Natural killer cell treated with Interleukin-12 subunit alpha and Interleukin-12 subunit beta and Interleukin-15 and Interleukin-18, amount 100 ng/mL, for 72 hours (primary cell): Measurements from ENCODE around the gene CLDN6. TPM values are rescaled to one million over a fixed set of nuclear protein-coding genes. Genes with fewer than 3 reads are reported as not detected.

ENCODE experiments used
- ATAC-seq, 2 donors: fragments of 150-1000 bp; cut with Tn5 transposase in 1 of 2; sonication (Bioruptor Pico), chemical (Tn5 transposase) in 1 of 2; 2 replicates each; pipeline ENCODE4 v1.10.0; 2021
- DNase-seq: peaks from one replicate; pipeline ENCODE4 v3.0.0; 2022; ENCODE audit warnings: low spot score
- H3K27ac Mint-ChIP-seq, 2 donors: 1 replicate in 1 of 2; 2 replicates in 1 of 2; pipeline ENCODE4 v1.8.0; 2022; ENCODE audit warnings: mixed read lengths in 2 of 2, mild to moderate bottlenecking in 1 of 2, moderate library complexity in 1 of 2
- H3K27me3 Mint-ChIP-seq, 2 donors: 1 replicate in 1 of 2; 2 replicates in 1 of 2; pipeline ENCODE4 v1.8.0; 2022; ENCODE audit warnings: mixed read lengths in 2 of 2
- H3K36me3 Mint-ChIP-seq: one replicate; pipeline ENCODE4 v1.8.0; 2022; ENCODE audit warnings: mixed read lengths
- H3K4me1 Mint-ChIP-seq, 2 donors: 1 replicate in 1 of 2; 2 replicates in 1 of 2; pipeline ENCODE4 v1.8.0; 2022; ENCODE audit warnings: low read depth in 2 of 2, mixed read lengths in 2 of 2, mild to moderate bottlenecking in 1 of 2
- H3K4me3 Mint-ChIP-seq: one replicate; pipeline ENCODE4 v1.8.0; 2022; ENCODE audit warnings: mixed read lengths
- H3K9me3 Mint-ChIP-seq: 2 replicates; pipeline ENCODE4 v1.8.0; 2022; ENCODE audit warnings: mixed read lengths
- total RNA-seq, 2 donors: library from RNA; stranded (reverse); gene quantifications; one replicate each; pipeline ENCODE4 v1.2.3, GENCODE V29; 2022

CLDN6 gene
- total RNA-seq, 2 donors from 2014 or later = not detected

GRCh38 chr16:2988590-2989099, 29.3 kb downstream of the CLDN6 start:
- DNase-seq = no peak
- H3K27ac Mint-ChIP-seq = no peak overlapping the region
- no peak overlapping the region for H3K4me3 Mint-ChIP-seq
- H3K27me3 Mint-ChIP-seq = no peaks in the 10 kb centered on the region
- peaks cover 3 to 4% of the 10 kb centered on the region in 2 donors for H3K4me1 Mint-ChIP-seq
- no peaks in the 10 kb centered on the region for H3K36me3 Mint-ChIP-seq
- H3K9me3 Mint-ChIP-seq = no peaks in the 10 kb centered on the region
- ATAC-seq = no peak

GRCh38 chr16:2987833-2988232, 30.1 kb downstream of the CLDN6 start:
- no peaks in the 10 kb centered on the region for H3K27me3 Mint-ChIP-seq
- peaks cover 4% of the 10 kb centered on the region in 2 donors for H3K4me1 Mint-ChIP-seq
- no peaks in the 10 kb centered on the region for H3K36me3 Mint-ChIP-seq

GRCh38 chr16:2987286-2987685, 30.7 kb downstream of the CLDN6 start:
- H3K27me3 Mint-ChIP-seq = no peaks in the 10 kb centered on the region
- ATAC-seq (no peak), DNase-seq (no peak)
- no peaks in the 10 kb centered on the region for H3K9me3 Mint-ChIP-seq
- no peak overlapping the region for H3K4me3 Mint-ChIP-seq
- no peaks in the 10 kb centered on the region for H3K36me3 Mint-ChIP-seq
- H3K4me1 Mint-ChIP-seq = peaks cover 4 to 8% of the 10 kb centered on the region in 2 donors
- H3K27ac Mint-ChIP-seq = no peak overlapping the region

More at GRCh38 chr16:2987833-2988232, 30.1 kb downstream of the CLDN6 start:
- no peak overlapping the region for H3K4me3 Mint-ChIP-seq
- H3K27ac Mint-ChIP-seq = no peak overlapping the region
- H3K9me3 Mint-ChIP-seq = no peaks in the 10 kb centered on the region
- no peak for DNase-seq
- ATAC-seq = no peak

- H3K36me3 Mint-ChIP-seq = no peaks in the 10 kb centered on the region
- H3K9me3 Mint-ChIP-seq = no peaks in the 10 kb centered on the region
- no peaks in the 10 kb centered on the region for H3K27me3 Mint-ChIP-seq
- ATAC-seq (no peak), DNase-seq (no peak)
- H3K27ac Mint-ChIP-seq = no peak overlapping the region
- H3K4me3 Mint-ChIP-seq = no peak overlapping the region
- H3K4me1 Mint-ChIP-seq = peaks cover 6 to 12% of the 10 kb centered on the region in 2 donors
Observed at GRCh38 chr16:2986623-2987188, 31.3 kb downstream of the CLDN6 start.

GRCh38 chr16:2985893-2986355, 32.1 kb downstream of the CLDN6 start:
- no peaks in the 10 kb centered on the region for H3K27me3 Mint-ChIP-seq
- peaks cover 10 to 19% of the 10 kb centered on the region in 2 donors for H3K4me1 Mint-ChIP-seq
- no peak for DNase-seq
- H3K9me3 Mint-ChIP-seq = no peaks in the 10 kb centered on the region
- H3K4me3 Mint-ChIP-seq = no peak overlapping the region
- no peaks in the 10 kb centered on the region for H3K36me3 Mint-ChIP-seq
- ATAC-seq = no peak
- no peak overlapping the region for H3K27ac Mint-ChIP-seq

GRCh38 chr16:2985462-2985861, 32.5 kb downstream of the CLDN6 start:
- Mint-ChIP-seq H3K27me3 (no peaks in the 10 kb centered on the region), H3K27ac (no peak overlapping the region), H3K36me3 (no peaks in the 10 kb centered on the region), H3K4me1 (peaks cover 10 to 19% of the 10 kb centered on the region in 2 donors), H3K9me3 (no peaks in the 10 kb centered on the region), H3K4me3 (no peak overlapping the region)
- ATAC-seq (no peak), DNase-seq (no peak)

- Mint-ChIP-seq H3K9me3 (no peaks in the 10 kb centered on the region), H3K27me3 (no peaks in the 10 kb centered on the region), H3K27ac (no peak overlapping the region), H3K4me1 (peaks cover 10 to 19% of the 10 kb centered on the region in 2 donors), H3K4me3 (peak overlapping the region; percentile 69), H3K36me3 (no peaks in the 10 kb centered on the region)
- DNase-seq (peak; percentile 75), ATAC-seq (peak; percentile 63 to 77)
Observed at GRCh38 chr16:2983706-2984136, 34.3 kb downstream of the CLDN6 start.

- ATAC-seq = no peak
- peak overlapping the region; percentile 69 for H3K4me3 Mint-ChIP-seq
- H3K4me1 Mint-ChIP-seq = peaks cover 10 to 19% of the 10 kb centered on the region in 2 donors
- H3K36me3 Mint-ChIP-seq = no peaks in the 10 kb centered on the region
- no peaks in the 10 kb centered on the region for H3K27me3 Mint-ChIP-seq
- no peaks in the 10 kb centered on the region for H3K9me3 Mint-ChIP-seq
- no peak for DNase-seq
- H3K27ac Mint-ChIP-seq = peak overlapping the region in 1 of 2 donors; percentile 80
Observed at GRCh38 chr16:2982402-2982801, 35.6 kb downstream of the CLDN6 start.

- DNase-seq (no peak), ATAC-seq (no peak)
- peak overlapping the region; percentile 69 for H3K4me3 Mint-ChIP-seq
- H3K27me3 Mint-ChIP-seq = no peaks in the 10 kb centered on the region
- H3K36me3 Mint-ChIP-seq = no peaks in the 10 kb centered on the region
- H3K4me1 Mint-ChIP-seq = peaks cover 10 to 19% of the 10 kb centered on the region in 2 donors
- H3K9me3 Mint-ChIP-seq = no peaks in the 10 kb centered on the region
- peak overlapping the region; percentile 77 to 80 for H3K27ac Mint-ChIP-seq
Observed at GRCh38 chr16:2981899-2982250, 36.1 kb downstream of the CLDN6 start.

GRCh38 chr16:2981177-2981898, 36.6 kb downstream of the CLDN6 start:
- ATAC-seq = no peak
- peak overlapping the region; percentile 77 to 80 for H3K27ac Mint-ChIP-seq
- DNase-seq = no peak
- no peaks in the 10 kb centered on the region for H3K27me3 Mint-ChIP-seq
- peaks cover 10 to 19% of the 10 kb centered on the region in 2 donors for H3K4me1 Mint-ChIP-seq
- H3K9me3 Mint-ChIP-seq = no peaks in the 10 kb centered on the region
- H3K4me3 Mint-ChIP-seq = peak overlapping the region; percentile 69
- no peaks in the 10 kb centered on the region for H3K36me3 Mint-ChIP-seq

GRCh38 chr16:2980227-2981176, 37.5 kb downstream of the CLDN6 start, which contains the start of gene PKMYT1:
Gene PKMYT1 (minus strand): TSS chr16:2980446. CDS start chr16:2979657, 789 bp downstream.
- no peaks in the 10 kb centered on the region for H3K27me3 Mint-ChIP-seq
- H3K9me3 Mint-ChIP-seq = no peaks in the 10 kb centered on the region
- ATAC-seq (peak; percentile 93 to 95), DNase-seq (peak; percentile 95)
- no peaks in the 10 kb centered on the region for H3K36me3 Mint-ChIP-seq
- peaks cover 10 to 19% of the 10 kb centered on the region in 2 donors for H3K4me1 Mint-ChIP-seq
- H3K27ac Mint-ChIP-seq = peak within 1 kb of the TSS; percentile 77 to 80
- H3K4me3 Mint-ChIP-seq = peak within 1 kb of the TSS; percentile 69

- Mint-ChIP-seq H3K4me1 (peaks cover 10 to 19% of the 10 kb centered on the region in 2 donors), H3K9me3 (no peaks in the 10 kb centered on the region), H3K36me3 (no peaks in the 10 kb centered on the region), H3K27ac (peak overlapping the region in 1 of 2 donors; percentile 49), H3K4me3 (peak overlapping the region; percentile 69), H3K27me3 (no peaks in the 10 kb centered on the region)
- no peak for DNase-seq
- peak in 1 of 2 donors; percentile 14 for ATAC-seq
Observed at GRCh38 chr16:2979669-2980226, 38.2 kb downstream of the CLDN6 start.

GRCh38 chr16:2977440-2977839, 40.5 kb downstream of the CLDN6 start:
- Mint-ChIP-seq H3K4me1 (peaks cover 6 to 15% of the 10 kb centered on the region in 2 donors), H3K27ac (no peak overlapping the region), H3K27me3 (no peaks in the 10 kb centered on the region), H3K9me3 (no peaks in the 10 kb centered on the region), H3K4me3 (no peak overlapping the region), H3K36me3 (no peaks in the 10 kb centered on the region)
- no peak for ATAC-seq
- no peak for DNase-seq
